ENCODE results near the gene CGB7.

DNA sequence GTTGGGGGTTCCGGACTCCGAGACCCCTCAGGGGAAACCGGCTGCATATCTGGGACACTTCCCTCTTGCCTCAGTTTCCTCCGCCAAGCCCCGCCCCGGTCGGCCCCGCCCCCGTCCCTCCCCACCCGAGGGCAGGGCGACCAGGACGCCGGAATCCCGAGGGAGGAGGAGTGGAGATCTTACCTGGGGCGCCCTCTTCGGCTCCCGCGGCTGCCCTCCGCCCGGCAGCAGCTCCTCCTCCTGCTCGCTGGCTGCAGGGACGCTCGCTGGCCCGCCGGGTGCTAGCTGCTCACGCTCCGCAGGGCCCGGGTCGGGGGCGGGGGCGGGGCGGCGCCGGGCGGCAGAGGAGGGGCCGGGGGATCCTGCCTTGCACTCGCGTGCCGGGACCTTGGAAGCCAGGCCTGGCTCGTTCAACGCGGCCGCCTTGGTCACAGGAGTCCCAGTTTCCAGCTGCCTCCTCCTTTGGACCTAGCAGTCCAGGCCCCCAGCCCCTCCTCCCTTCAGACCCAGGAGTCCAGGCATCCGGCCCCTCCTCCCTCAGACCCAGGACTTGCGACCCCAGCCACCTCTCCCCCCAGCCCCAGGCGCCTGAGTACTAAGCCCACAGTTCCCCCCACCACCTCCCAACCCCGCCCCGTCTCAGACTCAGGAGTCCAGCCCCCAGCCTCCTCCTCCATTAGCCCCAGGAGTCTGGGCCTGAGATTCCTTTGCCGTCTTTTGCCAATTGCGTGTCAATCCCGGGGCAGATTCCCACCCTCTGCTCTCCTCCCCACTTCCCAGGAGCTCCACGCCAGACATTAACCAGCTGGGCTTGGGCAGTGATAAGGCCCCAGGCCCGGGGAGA lies 7.4 kb upstream of the CGB7 start, which contains the start of gene NTF4:
- TF ChIP-seq, protein P1, sequence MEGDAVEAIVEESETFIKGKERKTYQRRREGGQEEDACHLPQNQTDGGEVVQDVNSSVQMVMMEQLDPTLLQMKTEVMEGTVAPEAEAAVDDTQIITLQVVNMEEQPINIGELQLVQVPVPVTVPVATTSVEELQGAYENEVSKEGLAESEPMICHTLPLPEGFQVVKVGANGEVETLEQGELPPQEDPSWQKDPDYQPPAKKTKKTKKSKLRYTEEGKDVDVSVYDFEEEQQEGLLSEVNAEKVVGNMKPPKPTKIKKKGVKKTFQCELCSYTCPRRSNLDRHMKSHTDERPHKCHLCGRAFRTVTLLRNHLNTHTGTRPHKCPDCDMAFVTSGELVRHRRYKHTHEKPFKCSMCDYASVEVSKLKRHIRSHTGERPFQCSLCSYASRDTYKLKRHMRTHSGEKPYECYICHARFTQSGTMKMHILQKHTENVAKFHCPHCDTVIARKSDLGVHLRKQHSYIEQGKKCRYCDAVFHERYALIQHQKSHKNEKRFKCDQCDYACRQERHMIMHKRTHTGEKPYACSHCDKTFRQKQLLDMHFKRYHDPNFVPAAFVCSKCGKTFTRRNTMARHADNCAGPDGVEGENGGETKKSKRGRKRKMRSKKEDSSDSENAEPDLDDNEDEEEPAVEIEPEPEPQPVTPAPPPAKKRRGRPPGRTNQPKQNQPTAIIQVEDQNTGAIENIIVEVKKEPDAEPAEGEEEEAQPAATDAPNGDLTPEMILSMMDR (conservative IDR thresholded peaks at IDR 0.05; ENCODE audit: low read depth in 2 of 2), result no peak; a peak in 1 of 4 replicates
- TF ChIP-seq STAT1 (IDR thresholded peaks at IDR 0.05; ENCODE audit: unreplicated experiment), result no peak
- TF ChIP-seq EZH2phosphoT487 (IDR thresholded peaks at IDR 0.05; ENCODE audit: unreplicated experiment), result no peak

Measured in GM23338 (cell line).